Frontal cortex (tissue), 4 donors: Measurements from ENCODE around the gene PDLIM5. TPM values are rescaled to one million over a fixed set of nuclear protein-coding genes. Genes with fewer than 3 reads are reported as not detected.
"Not testable (repeated sequence)": the region's sequence is repeated elsewhere in the genome, so short reads cannot be mapped to it uniquely, and the experiment has no call there.

Experiments
- DNase-seq, 2 donors: peaks; one replicate each; pipeline ENCODE4 v3.0.0; 2012; ENCODE audit warnings: low spot score in 2 of 2
- FAIRE-seq: peaks from 2 replicates; lab custom pipeline; 2012; peaks lifted over from hg19 to GRCh38; lab: Jason Lieb, UNC
- total RNA-seq: library from RNA; depleted of rRNA; stranded (reverse); fragments of >200 nt; gene quantifications from one replicate; pipeline ENCODE4 v1.2.3, GENCODE V29; 2014
- donor health status: control.
- donor health status: control.
- donor health status: control.

PDLIM5 gene
- total RNA-seq, 1 donor from 2014 or later, result 20.0 TPM

DNA sequence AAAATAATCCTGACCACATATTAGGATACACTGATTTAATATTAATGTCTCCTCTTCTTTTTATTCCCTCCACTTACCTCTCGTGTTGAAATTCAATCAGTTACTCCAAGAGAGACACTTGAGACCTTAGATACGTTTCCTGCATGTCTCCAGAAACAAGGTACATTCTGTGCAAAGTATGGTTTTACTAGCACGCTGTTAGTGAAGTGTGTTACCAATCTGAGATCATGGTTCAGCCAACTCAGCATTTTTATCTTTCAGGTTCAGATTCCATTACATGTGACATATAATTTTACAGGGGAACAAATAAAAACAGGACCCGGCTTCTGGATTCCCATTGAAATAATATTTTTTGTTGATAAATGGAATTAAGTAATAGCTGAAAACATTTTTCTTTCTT, 32.2 kb downstream of the PDLIM5 start:
- FAIRE-seq (no peak), DNase-seq (no peak)

DNA sequence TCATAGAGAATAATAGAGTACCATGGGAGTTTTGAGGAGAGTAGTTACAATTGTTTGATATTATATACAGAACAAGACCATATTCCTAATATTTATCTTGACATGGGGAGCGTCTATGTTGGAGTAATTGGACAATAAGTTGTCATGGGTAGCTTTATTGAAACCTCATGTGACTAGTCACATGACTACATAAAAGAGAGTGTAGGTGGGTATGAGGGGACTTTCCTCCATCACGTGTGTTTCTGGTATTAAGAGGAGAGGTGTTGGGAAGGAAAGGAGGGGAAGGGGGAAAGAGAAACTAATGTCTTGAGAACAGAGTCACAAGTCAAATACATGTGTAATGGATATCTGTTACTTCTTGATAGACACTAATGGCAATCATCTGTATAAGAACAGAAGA, 33.1 kb downstream of the PDLIM5 start:
- FAIRE-seq, result no peak
- no peak for DNase-seq

DNA sequence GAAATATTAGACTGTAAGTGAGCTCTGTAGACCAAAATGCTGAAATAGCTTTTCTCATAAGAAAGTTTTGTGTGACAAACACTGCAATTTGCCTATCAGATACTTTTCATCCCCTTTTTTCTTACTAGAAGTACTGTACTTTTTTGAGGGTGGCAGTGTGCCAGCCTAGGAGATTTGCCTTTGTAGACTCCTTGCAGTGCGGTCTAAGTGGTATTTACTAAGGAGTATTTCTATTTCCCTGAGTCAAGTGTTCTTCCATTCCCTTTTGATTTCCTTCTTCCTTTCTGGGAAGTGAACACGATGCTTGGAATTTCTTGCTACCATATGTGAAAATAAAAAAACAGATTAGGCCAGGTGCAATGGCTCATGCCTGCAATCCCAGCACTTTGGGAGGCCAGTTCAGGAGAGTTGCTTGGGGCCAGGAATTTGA, 34.6 kb downstream of the PDLIM5 start:
- DNase-seq (no peak), FAIRE-seq (no peak)

DNA sequence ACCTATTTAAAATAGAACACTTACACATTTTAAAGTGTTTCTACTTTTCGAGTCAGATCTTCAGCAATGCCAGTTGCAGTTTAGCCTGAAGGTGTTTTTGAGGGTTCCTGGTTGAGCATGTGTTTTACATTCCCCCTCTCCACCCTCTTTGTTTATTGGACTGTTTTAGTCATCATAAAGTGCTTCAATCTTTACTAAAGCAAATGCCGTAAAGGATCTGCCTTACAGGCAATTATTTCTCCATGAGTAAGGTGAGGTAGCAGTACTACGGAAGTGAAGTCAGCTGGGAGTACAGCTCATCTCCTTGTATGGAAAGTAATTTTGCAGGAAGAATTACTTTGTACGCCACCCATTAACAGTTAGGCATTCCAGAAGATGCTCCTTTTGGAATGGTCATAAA, 36.9 kb downstream of the PDLIM5 start:
- no peak for FAIRE-seq
- DNase-seq, result no peak

DNA sequence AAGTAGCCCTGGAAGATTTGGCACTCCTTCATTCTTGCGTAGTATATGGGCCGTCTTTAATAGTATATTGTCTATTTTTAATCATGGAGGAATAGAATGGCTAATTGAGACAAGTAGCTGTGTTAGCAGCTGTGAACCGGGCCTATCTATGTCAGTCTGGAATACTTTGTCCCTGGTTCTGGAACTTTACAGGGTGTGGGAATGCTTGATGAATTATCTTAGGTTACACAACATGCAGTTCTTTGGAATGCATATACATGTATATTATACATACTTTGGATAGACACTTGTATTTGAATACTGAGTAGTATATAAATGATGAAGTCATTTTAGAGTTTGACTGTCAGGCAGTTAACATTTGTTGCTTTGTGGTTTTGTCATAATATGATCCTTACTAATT, 37.4 kb downstream of the PDLIM5 start:
- DNase-seq, result no peak
- FAIRE-seq, result no peak

DNA sequence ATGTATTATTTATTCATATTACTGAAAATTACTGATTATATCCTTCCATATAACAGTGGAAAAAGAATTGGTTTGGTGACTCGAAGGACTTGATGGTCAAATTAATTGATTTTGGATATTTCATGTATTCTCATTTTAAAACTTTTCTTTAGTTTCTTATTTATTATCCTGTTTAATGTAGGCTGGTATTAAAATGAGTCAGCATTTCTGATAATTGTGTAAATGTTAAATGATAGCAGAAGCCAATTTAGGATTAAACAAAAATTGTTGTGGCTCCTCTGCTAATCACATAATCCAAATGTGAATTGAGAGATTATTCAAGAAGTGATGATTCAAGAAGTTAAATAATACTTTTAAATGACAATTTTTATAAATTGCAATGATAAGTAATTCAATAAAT, 38.7 kb downstream of the PDLIM5 start:
- DNase-seq, result no peak
- no peak for FAIRE-seq

DNA sequence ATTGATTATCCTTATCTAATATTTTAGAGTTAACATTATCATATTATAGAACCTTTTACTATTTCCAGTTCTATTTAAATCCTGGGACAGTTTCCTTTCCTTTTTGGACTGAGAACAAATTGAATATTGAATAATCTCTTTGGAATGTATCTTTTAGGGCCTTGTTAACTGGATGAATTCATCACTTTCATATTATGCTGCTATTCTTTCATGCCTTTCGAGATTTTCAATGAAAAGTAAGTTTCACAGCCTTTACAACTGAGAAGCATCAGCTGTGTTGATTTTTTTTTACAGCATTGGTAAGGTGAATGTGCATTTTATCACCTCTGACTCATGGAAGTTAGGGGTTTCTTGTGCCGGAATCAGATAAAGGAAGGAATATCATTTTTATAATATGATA, 39.6 kb downstream of the PDLIM5 start:
- DNase-seq (no peak), FAIRE-seq (no peak)

DNA sequence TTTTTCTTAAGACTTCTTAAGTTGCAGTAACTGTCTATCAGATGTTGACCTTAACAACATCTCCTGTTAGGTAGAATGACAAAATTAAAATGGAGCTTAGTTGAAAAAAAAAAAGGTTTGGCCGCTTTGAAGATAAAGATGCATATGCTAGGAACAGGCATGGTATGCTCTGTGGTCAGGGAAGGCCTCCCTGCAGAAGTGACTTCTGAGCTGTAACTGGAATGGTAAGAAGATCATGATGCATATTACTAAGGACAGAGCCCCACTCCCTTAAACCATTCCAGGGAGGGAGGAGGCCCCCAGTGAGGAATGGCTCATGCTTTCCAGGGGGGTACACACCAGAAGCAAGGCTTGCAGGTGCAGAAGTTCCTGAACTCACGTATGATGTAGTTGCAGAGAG, 43.7 kb downstream of the PDLIM5 start:
- no peak for DNase-seq
- no peak for FAIRE-seq

DNA sequence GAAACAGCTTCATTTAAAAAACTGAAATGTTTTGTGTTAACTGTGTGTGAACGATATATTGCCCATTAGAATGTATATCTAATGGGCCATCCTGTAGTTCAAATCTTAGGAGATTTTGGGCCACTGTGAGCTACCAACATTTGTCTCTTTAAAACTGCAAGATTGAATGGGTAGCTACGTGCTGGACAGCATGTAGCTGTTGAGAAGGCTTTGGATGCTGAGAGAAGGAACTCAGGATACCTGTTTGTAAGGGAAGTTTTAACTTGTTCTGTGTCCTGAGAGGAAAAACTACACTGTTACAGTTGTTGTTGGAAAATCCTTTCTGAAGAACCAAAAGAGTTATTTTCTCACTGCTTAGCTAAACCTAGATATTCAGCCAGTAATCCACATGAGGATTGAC, 45.9 kb downstream of the PDLIM5 start:
- DNase-seq (no peak), FAIRE-seq (no peak)

DNA sequence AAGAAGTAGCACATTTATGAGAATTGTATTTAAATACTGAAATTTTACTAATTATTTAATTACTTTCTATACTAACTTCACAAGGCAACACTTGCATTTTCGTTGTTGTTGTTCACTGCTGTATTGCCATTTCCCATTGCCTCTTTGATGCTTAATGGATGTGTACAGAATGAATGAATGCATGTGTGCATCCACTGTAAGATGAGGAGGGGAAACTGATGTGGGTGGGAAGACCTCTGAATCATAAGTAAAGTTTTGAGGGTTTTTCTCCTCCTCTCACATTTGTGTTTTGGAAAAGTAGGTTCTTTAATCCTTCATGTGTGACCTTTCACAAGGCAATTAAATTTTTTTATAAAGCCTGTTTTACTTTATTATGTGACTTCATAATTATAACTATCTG, 46.8 kb downstream of the PDLIM5 start:
- DNase-seq (no peak), FAIRE-seq (no peak)

DNA sequence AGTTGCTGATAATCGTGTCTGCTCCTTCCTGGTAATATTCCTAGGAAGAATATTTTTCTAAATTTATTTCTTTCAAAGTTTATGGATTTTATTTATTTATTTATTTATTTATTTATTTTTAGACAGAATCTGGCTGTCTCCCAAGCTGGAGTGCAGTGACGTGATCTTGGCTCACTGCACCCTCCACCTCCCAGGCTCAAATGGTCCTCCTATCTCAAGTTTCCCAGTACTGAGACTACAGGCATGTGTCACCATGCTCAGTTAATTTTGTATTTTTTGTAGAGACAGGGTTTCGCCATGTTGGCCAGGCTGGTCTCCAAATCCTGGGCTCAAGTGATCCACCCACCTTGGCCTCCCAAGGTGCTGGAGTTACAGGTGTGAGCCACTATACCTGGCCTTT, 48.9 kb downstream of the PDLIM5 start:
- no peak for DNase-seq
- FAIRE-seq, result no peak

DNA sequence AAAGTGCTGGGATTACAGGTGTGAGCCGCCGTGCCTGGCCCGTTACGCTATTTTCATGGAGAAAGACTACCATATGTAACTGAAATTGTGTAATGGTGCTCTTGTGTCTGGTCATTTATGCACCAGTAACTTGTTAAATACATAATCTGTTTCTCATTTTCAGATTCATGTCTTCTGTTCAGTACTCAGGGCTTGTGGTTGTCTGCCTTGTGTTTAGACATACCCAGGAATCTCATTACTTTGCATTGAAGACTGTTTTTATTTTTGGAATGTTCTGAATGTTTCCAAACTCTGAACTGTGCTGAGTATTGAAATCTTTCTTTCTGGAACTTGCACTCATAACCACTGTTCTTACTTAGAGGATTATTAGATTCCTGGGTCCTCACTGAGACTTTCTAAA, 52.8 kb downstream of the PDLIM5 start:
- FAIRE-seq (no peak), DNase-seq (no peak)

DNA sequence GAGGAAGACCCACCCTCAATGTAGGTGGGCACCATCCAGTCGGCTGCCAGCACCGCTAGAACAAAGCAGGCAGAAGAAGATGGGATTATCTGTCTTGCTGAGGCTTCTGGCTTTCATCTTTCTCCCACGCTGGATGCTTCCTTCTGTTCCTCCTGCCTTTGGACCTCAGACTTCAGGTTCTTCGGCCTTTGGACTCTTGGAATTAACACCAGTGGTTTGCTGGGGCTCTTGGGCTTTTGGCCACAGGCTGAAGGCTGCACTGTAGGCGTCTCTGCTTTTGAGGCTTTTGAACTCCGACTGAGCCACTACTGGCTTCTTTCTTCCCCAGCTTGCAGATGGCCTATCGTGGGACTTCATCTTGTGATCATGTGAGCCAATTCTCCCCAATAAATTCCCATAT, 55.1 kb downstream of the PDLIM5 start:
- DNase-seq, result no peak
- no peak for FAIRE-seq

DNA sequence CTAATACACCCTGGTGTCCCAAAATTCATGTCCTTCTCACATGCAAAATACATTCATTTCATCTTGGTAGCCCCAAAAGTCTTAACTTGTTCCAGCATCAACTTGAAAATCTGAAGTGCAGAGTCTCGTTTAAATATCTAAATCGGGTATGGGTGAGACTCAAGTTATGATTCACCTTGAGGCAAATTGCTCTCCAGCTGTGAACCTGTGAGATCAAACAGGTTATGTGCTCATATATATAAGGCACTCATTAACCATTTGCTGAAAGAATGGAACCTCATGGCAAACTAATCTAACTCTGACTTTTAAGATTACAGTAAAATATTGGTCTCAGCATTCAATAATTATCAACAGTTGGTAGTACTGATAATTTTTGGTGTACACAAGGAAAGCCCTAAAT, 55.5 kb downstream of the PDLIM5 start:
- DNase-seq (no peak), FAIRE-seq (no peak)

DNA sequence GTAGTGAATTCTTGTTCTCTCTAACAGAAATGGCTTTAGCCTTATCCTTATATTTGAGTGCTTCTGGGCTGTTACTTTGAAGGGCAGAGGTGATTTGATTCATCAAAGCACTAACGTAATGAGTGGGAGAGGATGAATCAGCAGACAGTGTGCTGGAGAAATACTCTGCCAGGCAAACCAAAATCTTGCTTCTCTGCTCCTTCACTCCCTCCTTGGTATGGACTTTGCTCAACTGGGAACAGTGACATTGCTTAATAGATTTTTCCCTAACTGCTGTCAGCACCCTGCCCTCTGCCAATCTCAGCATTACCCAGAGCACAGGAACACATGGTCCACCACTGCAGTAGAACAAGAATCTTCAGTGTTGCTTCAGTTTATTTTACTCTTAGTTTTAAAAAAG, 56.0 kb downstream of the PDLIM5 start:
- FAIRE-seq (no peak), DNase-seq (peak in 1 of 2 donors; percentile 6)

DNA sequence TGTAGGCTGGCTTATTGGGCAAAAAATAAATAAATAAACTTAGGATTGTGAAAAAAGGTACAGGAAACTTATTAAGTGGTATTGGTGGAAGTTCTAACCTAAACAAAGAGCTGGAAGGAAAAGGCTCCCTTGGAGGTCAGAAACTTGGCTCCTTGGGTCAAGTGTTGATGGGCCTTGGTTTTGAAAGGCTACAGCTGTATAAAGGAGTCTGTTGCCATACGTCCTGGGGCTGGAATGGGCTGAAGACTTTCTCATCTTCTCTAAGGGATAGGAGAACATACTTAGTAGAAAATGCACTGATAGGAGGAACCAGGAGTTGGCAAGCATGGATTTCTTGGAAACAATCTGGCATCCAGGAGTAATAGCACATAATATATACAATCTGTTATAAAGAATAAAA, 56.6 kb downstream of the PDLIM5 start:
- DNase-seq, result no peak
- no peak for FAIRE-seq

DNA sequence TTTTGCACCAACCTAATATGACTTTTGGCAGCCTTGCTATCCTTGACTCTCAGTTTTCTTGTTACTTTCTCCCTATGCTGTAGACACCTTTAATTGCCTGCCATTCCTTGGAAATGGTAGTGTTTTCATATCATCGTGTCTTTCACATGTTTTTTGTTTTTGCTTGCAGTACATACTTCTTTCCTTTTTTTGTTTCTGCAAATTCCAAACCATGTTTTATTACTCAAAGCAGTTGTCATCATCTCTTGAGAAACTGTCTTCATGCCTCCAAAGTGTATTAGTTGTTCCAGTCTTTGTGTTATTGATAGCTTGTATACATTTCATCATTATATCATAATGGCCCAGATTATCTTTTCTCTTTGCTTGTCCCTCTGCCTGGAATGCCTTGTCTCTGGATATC, 57.1 kb downstream of the PDLIM5 start:
- DNase-seq (no peak), FAIRE-seq (no peak)

DNA sequence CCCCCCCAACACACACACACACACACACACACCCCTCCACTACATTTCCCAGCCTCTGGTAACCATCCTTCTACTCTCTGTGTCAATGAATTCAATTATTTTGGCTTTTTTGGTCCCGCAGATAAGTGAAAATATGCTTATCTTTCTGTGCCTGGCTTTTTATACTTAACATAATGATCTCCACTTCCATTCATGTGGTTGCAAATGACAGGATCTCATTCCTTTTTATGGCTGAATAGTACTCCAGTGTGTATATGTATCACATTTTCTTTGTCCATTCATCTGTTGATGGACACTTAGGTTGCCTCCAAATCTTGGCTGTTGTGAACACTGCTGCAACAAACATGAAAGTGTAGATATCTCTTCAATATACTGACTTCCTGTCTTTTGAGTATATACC, 59.8 kb downstream of the PDLIM5 start:
- DNase-seq, result no peak
- no peak for FAIRE-seq

DNA sequence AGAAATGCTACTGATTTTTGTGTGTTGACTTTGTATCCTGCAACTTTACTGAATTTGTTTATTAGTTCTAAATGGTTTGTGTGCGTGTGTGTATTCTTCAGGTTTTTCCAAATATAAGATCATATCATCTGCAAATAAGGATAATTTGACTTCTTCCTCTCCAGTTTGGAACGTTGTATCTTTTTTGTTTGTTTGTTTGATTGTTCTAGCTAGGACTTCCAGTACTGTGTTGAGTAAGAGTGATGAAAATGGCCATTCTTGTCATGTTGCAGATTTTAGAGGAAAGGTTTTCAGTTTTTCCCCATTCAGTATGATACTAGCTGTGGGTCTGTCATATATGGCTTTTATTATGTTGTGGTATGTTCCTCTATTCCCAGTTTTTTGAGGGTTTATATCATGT, 61.8 kb downstream of the PDLIM5 start:
- not testable (repeated sequence) for FAIRE-seq, DNase-seq

DNA sequence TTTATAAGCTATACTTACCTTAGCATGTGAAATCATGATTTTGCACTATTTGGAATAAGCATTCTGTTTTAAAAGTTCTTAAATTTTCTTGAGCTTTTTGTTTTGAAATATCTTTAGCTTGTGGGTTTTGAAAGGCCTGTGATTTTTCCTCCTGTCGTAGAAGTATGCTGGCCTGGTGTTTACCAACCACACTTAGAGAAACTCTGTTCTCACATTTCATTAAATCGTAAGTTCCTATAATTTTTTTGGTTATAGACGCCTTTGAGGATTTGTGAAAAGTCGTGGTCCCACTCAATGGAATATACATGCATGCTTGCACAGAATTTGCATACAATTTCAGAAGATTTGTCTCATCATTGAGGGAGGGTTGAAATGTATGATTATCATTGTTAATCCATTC, 63.6 kb downstream of the PDLIM5 start:
- no peak for FAIRE-seq
- no peak for DNase-seq

DNA sequence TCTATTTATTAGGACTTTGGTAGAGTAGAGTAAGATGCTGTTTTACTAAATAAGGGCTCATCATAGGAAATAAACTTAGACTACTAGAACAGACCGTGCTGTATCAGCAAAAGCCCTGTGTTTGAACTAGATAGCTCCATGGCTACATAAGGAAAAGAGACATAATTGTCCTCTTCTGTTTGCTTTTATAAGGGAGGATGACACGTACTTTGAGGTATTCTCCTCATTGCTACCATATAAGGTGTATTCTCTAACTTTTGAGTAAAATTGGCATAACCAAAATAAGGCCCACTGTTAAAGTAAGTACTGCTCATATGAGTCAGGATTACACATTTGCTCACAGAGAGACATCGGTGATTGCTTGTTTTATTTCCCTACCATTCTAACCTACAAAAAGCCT, 64.3 kb downstream of the PDLIM5 start:
- DNase-seq (no peak), FAIRE-seq (no peak)

DNA sequence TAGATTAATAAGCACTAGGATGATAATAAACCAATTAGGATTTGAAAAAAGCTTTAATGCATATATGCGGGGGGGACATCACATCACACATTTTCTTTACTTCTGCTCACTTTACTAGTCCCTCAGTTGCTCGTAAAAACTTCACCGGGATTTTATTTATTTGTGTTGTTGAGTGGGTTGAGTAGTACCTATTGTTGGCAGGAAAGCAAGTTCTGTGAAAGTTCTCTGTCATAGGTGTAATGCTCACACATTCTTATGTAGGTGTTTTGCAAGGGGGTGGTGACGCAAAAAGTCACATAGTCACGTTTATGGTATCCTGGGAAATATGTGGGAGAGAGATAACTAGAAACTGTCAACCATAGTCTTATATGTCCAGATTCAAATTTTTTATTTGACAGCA, 65.3 kb downstream of the PDLIM5 start:
- no peak for DNase-seq
- no peak for FAIRE-seq

DNA sequence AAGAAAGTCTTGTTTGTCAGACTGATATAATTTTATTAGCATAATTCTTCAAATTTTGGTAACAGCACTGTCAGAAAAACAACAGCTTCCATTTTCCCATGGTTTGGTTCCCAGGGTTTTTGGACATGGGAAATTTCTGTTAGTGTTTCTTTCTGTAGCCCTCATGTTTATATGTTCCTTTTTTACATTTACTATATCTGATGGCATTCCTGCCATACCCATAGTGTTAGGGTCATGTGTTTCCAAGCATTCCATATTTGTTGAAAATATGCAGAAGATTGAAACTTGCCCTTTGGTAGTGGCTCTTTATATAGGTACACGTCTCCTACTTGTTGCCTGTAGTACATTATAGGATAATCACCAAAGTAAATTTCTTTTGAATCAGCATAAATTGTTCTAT, 65.8 kb downstream of the PDLIM5 start:
- DNase-seq, result no peak
- no peak for FAIRE-seq
